Measurements from ENCODE around the gene RCBTB1.

DNA sequence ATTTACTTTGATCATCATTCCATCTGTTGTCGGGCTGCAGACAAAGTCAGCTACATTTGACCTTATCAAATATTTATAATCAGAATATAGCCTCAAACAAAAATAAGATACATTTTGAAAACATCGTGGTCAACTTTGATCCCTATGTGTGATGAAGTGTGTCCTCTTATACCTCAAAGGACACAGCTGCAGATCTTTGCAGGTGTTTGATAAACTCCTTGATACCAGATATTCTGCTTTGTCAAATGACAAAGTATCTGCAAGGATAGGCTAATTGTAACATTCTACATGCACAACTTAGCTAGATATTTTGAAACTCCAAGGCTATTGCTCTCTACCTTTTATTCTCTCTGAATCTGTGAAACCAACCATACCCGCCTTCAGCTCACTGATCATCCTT, 45.6 kb downstream of the RCBTB1 start:
- TF ChIP-seq EZH2 (IDR thresholded peaks at IDR 0.05; ENCODE audit: insufficient read depth, low read length) = no peak
- TF ChIP-seq, protein P1, sequence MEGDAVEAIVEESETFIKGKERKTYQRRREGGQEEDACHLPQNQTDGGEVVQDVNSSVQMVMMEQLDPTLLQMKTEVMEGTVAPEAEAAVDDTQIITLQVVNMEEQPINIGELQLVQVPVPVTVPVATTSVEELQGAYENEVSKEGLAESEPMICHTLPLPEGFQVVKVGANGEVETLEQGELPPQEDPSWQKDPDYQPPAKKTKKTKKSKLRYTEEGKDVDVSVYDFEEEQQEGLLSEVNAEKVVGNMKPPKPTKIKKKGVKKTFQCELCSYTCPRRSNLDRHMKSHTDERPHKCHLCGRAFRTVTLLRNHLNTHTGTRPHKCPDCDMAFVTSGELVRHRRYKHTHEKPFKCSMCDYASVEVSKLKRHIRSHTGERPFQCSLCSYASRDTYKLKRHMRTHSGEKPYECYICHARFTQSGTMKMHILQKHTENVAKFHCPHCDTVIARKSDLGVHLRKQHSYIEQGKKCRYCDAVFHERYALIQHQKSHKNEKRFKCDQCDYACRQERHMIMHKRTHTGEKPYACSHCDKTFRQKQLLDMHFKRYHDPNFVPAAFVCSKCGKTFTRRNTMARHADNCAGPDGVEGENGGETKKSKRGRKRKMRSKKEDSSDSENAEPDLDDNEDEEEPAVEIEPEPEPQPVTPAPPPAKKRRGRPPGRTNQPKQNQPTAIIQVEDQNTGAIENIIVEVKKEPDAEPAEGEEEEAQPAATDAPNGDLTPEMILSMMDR (IDR thresholded peaks at IDR 0.05; ENCODE audit: insufficient read depth, low read depth, low read length) = no peak

All from astrocyte (in vitro differentiated cells and primary cell).